GM21515 (cell line): ENCODE measurements around the gene CTF1.
"Not testable (repeated sequence)": the region's sequence is repeated elsewhere in the genome, so short reads cannot be mapped to it uniquely, and the experiment has no call there.

ENCODE experiments used
- ATAC-seq: cut with Tn5 transposase; IDR thresholded peaks from one replicate; pipeline ENCODE4 v1.9.1; 2021; ENCODE audit not compliant: unreplicated experiment

The CTF1 gene, protein sequence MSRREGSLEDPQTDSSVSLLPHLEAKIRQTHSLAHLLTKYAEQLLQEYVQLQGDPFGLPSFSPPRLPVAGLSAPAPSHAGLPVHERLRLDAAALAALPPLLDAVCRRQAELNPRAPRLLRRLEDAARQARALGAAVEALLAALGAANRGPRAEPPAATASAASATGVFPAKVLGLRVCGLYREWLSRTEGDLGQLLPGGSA

DNA sequence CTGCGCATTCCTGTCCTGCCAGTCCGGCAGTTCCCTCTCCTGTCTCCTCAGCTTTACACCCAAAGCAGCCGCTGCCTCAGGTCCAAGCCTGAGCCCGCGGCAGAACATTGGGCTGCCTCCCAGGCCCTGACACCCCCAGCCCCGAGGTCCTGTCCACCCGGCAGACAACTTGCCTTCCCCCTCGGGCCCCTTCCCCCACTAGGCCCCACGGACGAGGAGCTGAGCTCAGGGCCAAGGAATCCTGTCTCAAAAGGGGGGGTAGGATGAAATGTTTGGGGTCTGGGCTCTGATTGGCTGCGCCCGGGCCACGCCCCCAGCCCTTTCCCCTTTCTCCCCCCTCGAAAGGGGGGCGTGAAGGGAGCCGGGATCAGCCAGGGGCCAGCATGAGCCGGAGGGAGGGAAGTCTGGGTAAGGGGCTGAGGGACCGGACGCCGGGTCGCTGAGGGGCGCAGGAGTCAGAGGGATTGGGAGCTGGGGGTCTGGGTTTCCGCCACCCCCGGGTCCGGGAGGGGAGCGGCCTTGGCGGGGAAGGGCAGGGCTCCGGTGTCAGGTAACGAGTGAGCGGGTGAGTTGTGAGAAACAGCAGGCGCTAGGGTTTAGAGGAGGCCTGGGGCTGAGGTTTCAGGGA, at the start of gene CTF1:
Gene CTF1 (plus strand): TSS at position 354 of the 628 bp plus-strand sequence. CDS start 30 bp downstream, at position 384.
- no peak for ATAC-seq

DNA sequence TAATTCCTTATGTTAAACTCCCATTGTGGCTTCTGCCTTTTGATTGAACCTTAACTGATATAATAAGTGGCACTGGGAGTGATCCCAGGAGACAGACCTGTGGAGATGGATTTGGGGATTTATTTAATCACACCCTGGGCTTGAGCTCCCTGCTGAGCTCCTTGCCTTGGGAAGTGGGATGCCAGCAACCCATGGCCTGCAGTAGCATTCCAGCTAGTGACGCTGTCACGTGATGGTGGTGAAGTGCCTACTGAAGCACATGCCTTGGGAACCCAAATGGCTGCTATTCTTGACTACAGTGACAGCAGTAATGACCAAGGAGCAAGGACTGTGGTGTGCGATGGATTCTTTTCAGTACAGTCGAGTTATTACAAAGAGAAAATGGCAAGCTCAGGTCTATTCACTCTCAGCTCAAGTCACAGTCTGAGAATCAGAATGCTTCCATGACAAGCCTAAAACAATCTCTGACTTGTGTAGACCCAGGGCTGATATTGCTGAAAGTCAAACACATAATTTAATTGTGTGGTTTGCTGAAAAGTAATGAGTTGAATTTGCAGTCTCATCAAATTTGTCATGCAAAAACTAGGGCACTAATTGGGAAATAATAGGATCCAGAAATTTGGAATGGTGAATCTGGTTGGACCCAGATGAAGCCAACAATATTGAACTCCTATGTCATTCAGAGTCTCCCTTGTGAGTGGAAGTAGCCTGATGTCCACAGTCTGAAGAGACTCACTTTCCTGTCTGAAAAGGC, 49.6 kb upstream of the CTF1 start:
- no peak for ATAC-seq

DNA sequence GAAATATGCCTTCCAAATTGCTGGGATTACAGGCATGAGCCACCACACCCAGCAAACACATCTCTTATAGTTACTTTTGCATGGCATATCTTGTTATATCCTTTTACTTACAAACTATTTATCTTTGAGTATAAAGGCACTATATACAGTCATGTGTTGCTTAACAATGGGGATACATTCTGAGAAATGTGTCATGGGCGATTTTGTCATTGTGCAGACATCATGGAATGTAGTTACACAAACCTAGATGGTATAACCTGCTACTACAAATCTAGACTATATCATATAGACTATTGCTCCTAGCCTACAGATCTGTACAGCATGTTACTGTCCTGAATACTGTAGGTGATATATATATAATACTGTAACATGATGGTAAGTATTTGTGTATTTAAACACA, 46.2 kb upstream of the CTF1 start:
- no peak for ATAC-seq

DNA sequence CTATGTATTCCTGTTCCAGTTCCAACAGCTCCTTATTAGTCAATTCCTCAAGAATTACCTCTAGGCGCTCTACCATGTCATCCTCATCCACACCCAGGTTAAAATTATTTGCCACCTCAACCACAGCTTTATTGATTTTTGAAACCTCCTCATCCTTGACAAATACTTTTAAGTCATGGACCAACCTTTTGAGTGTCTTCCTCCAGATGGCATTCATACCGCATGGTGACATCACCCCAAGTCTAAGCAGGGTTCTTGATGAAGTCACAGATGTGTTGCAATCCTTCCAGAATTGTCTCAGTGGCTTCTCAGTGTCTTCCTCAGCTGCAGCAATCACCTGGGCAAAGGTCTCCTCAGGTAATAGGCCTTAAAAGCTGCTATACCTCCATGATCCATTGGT, 42.7 kb upstream of the CTF1 start:
- ATAC-seq = no peak

DNA sequence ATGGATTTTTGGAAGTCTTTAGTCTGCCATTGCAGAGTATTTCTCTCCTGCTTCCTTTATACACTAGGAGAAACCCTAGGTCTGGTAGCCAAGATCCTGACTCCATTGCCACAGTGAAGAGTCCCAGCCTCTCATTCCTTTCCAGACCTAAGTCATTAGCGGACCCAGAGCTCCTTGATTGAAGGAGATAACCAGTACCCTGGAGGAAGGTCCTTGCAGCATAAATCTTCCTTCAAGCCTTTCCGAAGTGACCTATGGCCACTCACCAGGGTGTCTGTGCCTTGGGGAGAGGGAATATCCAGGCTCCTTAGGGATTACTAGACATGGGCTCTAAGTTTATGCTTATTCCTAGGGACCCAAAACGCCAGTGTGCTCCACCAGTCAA, 38.3 kb upstream of the CTF1 start:
- no peak for ATAC-seq

DNA sequence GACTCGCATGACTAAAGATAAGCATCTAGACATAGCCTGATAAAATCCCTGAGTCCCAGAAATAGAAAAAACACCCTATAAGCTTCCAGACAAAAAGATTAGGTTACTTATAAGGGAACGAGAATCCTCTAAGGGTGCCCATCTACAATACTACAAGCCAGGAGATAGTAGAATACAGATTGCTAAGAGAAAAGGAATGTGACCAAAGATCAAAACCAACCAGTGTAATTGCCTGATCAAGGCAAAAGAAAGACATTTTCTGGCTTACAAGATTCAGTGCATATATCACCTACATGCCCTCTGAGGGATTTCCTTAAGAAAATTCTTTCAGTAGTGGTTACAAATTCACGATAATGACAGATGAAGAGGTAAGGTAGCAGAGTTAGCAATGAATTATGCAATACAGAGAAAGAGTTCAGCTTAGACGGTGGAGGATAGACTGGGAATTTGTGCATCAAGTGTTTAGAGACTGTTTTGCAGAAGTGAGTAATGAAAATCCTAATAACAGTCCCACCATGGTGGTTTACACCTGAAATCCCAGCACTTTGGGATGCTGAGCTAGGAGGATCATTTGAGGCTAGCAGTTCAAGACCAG, 37.5 kb upstream of the CTF1 start:
- no peak for ATAC-seq

DNA sequence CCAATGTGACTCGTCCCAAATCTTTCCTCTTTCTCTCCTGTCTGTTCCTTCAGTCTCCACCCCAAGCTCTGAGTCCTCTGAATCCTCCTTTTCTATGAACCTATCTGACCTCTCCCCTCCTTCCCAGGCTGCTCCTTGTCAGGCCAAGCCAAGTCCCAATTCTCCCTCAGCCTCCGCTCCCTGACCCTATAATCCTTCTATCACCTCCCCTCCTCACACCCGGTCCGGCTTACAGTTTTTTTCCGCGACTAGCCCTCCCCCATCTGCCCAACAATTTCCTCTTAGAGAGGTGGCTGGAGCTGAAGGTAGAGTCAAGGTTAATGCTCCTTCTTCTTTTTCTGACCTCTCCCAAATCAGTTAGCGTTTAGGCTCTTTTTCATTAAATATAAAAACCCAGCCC, 35.7 kb upstream of the CTF1 start:
- not testable (repeated sequence) for ATAC-seq

DNA sequence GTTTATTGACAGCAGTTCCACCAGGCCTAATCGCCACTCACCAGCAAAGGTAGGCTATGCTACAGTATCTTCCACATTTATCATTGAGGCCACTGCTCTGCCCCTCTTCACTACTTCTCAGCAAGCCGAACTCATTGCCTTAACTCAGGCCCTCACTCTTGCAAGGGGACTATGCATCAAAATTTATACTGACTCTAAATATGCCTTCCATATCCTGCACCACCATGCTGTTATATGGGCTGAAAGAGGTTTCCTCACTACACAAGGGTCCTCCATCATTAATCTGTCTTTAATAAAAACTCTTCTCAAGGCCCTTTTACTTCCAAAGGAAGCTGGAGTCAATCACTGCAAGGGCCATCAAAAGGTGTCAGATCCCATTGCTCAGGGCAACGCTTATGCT, 33.2 kb upstream of the CTF1 start:
- ATAC-seq = not testable (repeated sequence)

DNA sequence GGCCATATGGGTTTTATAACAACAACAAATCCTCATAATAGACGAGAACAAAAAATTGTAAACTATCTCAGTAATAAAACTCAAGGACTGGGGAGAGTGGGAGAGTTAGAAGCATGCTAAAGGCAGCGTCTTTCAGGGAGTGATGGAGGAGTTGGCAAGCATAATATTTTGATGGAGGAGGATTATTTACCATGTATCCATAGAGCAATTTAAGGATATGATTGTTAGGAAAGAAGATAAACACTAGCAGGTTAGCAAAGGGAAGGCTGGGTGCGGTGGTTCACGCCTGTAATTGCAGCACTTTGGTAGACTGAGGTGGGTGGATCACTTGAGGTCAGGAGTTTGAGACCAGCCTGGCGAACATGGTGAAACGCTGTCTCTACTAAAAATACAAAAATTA, 30.4 kb upstream of the CTF1 start:
- no peak for ATAC-seq

DNA sequence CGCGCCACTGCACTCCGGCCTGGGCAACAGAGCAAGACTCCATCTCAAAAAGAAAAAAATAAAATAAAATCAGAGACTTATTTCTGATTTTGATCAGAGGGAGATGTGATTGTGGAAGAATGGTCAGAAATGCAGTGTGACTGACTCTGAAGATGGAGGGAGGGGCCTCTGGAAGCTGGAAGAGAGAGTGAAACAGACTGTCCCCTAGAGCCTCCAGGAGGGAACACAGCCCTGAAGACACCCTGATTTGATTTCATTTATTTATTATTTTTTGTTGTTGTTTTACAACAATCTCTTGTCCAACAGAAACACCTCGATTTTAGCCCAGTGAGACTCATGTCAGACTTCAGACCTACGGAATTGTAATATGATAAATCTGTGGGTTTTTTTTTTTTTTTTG, 28.7 kb upstream of the CTF1 start:
- no peak for ATAC-seq

DNA sequence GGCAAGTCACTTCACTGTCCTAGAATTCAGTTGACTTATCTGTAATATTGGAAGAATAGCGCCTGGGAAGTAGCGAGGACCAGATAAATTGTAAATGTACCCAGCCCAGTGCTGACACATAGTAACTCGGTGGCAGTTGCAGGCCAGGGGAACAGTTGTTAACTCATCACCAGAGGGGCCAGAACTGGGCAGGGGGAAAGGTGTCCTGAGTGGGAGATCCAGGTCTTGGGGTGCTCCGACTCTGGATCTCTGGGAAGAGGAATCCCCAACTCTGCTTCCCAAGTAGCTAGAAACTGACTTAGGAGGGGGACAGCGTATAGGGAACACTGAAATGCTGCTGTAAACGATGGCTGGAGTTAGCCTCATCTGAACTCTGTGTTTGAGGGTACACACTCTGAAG, 25.5 kb upstream of the CTF1 start:
- ATAC-seq = no peak

DNA sequence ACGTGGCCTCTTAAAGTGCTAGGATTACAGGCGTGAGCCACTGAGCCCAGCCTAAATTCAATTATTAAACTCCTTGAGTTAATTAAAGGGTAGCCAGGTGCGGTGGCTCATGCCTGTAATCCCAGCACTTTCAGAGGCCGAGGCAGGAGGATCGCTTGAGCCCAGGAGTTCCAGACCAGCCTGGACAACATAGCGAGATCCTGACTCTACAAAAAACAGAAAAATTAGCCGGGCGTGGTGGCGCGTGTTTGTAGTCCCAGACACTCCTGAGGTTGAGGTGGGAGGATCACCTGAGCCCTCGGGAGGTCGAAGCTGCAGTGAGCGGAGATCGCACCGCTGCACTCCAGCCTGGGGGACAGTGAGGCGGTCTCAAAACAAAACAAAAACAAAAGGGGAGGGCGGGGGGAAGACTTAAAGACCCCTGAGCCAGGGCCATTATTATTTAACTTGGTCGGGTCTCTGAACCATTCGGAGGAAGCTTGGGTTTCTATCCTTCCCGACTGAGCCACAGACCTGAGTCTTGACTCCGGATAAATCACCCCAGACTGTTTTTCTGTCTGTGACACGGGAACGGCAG, 22.1 kb upstream of the CTF1 start:
- ATAC-seq = no peak

DNA sequence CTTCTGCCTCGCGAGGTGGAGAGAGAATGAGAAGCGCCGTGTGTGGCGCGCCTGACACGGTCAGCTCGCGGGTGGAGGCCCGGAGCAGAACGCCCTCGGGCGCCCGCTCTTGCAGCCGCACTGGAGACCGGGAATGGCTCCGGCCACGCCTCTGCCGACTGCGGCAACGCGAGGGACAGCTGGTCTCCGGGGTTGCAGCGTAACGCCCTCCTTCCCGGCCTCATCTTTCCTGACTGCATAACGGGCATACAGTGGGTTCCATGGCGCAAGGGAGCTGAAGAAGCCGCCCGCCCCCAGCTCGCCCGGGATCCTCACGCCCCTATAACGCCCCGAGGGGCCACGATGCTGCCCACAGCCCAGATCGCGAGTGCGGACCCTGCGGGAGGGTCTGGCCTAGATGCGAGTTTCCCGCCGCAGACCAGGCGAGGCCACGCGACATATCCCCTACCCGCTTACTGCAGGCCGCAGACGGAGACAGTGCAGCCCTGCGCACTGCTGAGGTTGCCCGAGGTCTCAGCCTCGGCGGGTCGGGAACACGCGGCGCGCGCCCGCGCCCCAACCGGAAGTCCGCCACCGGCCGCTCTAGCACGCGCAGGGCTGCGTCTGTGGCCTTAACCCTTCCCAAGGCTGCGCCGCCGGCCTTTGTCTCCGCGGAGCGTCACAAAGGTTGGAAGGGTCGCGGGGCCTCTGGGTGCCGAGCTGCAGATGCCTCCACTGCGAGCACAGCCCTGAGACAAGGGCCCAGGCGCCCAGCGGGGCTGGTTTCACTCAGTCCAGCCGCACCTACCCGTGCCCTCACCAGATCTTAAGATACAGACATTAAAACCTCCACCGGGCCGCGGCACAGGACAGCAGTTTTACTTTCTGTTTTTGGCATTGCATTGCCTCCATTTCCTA, 21.3 kb upstream of the CTF1 start:
- ATAC-seq = peak; percentile 64

DNA sequence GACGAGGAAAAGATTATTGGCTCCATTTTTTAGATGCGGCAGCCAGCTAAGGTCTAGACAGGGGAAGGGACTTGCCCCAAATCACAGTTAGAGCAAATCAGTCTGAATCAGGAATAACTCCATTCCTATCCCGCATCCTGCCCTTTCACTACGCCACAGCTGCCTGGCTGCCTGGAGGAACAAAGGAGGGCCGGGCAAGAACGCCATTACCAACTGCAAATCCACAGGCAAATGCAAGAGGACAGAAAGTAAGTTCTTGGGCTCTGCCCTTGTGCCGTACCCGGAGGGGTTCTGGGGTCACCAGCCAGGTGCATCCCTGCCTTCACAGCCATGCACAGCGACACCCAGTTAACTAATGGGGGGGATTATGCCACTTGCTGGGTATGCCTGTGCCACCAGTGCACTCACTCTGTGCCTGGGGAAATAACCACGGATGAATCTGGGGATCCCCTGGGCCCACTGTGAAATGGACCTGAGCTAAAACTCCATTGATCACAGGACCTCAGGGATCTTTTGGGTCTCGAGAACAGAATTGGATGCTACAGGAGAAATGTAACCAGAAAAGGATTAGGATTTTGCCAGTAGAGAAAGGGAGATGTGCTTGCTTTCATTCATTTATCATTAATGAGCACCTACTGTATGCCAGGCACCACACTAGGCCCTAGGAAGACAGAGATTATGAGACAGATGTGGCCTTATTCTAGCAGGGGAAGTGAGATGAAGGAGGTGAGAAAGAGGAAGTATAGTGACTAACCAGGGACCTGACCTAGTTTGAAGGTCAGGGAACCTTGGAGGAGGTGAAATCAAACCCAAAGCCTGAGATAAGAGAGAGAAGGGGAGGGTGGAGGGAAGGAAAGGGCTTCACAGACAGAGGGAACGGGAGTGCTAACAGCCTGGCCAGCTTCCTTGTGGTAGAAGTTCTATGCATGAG, 20.3 kb upstream of the CTF1 start:
- peak; percentile 2 for ATAC-seq

DNA sequence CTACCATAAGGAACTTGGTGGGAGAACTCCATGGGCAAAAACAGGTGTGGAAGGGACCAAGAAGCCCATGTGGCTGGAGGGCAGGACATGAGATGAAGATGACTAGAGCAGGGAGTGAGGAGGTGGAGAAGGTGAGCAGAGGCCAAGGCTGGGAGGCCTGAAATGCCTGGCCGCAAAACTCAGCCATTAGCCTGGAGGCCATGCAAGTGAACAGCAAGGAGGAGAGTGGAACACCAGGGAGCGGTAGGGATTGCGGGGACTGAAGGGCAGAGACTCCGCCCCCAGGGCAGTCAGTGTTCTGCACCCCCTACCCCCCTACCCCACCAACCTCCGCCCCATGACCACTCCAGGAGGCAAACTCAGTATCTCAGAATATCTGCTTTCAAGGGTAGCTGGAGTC, 19.5 kb upstream of the CTF1 start:
- no peak for ATAC-seq

DNA sequence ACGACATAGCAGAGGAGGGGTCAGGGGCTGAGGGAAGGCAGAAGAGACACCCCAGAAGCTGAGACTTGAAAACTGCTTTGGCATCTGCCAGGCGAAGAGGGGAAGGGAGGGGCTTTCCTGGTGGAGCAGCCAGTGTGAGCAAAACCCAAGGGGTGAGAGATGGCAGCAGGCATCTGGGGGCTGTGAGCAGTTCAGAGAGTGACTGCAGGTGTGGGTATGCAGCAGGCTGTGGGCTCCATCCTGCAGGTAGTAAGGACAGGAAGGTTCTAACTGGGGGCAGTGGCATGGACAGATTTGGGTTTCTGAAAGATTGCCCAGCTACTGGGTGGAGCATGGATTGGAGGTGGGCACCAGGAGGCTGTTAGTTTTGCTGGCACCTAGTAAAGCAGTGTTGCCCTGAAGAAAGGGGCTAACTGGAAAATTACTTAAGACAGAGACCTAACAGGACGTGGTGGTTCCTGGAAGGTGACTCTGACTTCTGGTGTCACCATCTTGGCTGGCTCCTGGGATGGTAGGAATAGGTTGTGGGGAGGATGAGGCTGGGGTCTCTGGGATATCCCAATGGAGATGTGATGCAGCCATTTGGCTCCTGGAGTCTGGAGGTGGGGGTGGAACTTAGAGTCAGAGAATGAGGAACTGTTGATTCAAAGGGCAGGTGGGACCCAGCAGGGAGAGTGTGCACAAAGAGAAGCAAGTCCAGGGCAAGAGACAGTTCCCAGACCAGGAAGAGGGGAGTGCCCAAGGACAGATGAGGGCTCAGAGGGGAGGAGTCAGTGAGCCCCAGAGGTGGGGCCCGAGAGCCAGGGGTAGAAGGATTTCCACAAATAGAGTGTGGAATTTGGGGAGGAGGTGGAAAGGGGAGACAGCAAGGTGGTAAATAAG, 13.7 kb upstream of the CTF1 start:
- no peak for ATAC-seq

DNA sequence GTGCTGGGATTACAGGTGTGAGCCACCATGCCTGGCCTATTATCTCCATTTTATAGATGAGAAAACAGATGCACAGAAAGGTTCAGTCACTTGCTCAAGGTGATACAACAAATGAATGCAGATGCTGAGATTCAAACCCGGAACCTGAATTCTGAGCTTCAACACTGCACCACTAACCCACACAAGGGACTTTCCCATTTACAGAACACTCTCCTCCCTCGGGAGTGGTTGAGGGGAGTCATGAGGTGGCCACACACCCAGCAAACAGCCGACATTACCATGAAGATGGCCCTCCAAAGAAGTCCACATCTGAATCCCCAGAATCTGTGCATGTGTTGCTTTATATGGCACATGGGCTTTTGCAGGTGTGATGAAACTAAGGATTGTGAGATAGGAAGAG, 11.7 kb upstream of the CTF1 start:
- ATAC-seq = no peak

DNA sequence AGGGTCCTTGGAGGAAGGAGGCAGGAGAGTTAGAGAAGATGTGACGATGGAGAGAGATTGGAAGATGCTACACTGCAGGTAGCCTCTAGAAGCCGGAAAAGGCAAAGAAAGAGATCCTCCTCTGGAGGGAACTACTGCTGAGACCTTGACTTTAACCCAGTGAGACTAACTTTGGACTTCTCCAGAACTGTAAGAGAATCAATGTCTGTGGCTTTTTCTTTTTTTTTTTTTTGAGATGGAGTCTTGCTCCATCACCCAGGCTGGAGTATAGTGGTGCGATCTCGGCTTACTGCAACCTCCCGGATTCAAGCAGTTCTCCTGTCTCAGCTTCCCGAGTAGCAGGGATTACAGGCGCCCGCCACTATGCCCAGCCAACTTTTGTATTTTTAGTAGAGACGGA, 11.2 kb upstream of the CTF1 start:
- no peak for ATAC-seq

DNA sequence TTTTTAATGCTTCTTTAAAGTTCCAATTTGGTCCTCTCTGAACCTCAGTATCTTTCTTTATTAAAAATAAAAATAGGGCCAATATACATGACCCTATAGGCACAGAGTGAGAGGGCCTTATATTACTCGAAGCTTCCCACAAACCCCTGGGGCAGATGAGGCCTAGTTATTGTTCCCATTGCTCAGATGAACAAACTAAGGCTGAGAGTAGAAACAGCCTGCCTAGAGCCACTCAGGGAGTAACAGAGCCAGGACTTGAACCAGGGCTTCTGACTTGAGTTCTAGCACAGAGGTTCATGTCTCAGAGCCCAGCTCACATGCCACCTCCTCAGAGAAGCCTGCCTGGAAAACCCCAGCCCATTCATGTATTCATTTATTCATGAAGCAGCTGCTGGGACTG, 10.3 kb upstream of the CTF1 start:
- no peak for ATAC-seq
